ENCODE results near the gene DAAM1.

The DAAM1 gene

DNA sequence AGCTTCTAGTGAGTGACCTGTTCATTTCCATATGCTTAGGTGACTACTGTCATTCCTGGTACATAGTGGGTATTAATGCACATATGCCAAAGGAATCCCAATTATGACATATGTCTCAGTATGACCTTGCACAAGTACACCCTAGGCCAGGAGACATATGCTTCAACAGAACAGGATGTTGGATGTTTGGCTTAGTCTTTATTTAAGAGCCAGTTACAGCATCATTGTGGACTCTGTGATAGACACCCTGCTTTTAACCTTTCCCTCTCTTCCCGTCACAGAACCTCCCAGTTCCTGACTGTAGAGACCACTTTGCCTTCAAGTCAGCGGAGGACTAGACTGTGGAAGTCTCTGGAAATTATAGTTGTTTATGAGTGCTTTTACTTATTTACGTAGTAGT lies 72.9 kb downstream of the DAAM1 start:
- no peak for DNase-seq

DNA sequence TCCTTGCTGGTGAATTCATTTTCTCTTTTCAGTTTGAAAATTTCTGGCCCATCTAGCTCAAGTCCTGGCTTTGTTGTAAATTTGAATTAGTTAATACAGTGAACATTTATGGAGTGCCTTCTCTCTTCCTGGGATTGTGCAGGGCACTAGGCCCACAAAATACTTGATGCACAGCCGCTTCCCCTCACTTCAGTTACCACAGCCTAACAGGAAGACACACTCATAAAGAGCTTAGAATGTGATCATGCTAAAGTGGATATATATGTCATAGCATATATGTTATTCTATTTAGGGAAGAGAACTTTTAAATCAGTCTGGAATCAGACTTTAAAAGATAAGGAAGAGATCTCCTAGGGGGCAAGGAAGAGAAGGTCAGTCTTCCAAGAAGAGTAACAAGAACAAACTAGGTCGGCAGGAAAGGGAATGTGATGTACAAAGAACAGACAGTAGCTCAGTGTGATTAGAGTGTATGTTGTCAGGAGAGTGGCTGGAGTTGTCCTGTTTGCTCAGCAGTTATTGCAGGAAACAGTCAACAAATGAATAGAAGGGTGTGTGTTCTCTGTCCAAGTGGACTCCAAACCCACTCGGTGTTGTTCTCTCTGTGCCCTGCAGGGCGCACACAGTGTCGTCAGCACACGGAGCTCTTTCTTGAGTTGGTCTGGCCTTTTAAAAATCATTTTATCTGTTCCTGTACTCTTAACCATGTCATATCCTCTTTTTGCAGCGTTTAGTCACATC lies 74.4 kb downstream of the DAAM1 start:
- no peak for DNase-seq

DNA sequence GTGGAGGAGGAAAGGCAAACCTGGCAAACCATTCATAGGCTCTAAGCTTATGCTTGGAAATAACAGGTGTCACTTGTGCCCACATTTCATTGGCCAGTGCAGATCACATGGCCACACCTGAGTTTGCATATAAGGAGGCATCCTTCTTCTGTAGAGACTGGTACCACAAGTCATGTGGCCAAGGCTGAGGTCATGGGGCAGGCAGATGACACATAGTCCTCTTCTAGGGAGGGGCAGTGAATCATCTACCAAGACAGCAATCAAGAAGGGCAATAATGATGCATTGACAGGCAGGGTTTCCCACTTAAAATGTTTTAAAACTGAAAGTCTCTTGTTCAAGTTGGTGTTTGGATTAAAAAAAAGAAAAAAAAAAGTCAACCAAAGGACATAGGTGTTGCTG lies 77.3 kb downstream of the DAAM1 start:
- peak; percentile 39 for DNase-seq

DNA sequence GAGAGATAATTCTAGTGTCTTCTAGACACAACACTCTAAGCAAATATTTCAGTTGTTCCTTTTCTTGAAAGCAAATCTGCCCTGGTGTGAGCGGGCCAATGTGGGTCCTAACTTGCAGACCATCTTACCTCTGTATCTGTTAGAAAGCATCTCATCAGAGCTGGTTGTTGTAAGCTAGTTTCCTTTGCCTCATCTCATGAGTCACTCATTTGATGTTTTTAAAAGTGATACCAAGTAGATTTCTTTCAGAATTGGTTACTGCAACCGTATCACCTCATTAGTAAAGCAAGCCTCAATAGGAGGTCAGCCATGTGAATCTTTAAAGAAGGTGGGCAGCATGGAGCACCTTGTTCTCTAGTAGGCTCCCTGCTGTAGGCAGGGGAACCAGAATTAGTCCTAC lies 78.6 kb downstream of the DAAM1 start:
- no peak for DNase-seq

DNA sequence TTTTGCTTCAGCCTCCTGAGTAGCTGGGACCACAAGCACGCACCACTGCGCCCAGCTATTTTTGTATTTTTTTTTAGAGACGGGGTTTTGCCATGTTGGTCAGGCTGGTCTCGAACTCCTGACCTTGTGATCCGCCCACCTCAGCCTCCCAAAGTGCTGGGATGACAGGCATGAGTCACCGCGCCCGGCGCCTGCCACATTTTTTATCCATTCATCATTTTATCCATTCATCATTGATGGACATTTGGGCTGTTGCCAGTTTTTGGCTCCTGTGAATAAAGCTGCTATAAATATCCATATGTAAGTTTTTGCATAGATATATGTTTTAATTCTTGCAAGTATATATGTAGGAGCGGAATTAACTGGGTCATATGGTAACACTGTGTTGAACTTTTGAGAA lies 79.5 kb downstream of the DAAM1 start:
- no peak for DNase-seq

DNA sequence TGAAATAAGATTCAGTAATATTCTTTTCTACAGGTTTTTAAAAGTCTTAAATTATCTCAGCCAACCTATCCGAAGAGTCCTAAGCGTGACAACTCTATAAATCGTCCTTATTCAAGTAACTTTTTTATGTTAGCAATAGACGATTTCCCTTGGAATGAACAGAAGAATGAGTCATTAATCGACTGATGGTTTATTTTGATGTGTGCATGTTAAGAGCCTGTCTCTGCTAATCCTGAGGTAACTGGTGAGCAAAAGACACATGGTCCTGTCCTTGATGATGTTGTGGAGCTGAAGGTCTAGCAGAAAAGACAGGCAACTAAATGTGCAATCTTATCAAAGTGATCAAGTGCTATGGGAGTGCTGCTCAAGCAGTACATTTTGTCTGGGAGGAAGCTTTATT lies 80.4 kb downstream of the DAAM1 start:
- DNase-seq, result no peak

DNA sequence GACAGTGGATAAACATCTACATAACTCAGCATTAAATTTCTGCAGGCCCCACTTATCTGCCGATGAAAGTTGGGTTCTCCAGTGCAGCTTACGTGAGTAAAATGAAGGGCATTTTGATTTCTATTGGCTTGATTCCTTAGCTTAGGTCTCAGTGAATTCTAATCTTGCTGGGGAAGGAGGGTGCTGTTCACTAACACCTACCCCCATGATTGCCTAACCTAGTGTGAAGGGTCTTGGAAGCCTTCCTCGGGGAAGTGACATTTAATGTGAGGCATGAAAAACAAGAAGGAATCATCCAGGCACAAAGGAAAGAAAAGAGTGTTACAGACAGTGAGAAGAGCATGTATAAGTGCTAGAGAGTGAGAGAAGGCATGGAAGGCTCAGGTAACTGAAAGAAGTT lies 81.0 kb downstream of the DAAM1 start:
- DNase-seq, result no peak

DNA sequence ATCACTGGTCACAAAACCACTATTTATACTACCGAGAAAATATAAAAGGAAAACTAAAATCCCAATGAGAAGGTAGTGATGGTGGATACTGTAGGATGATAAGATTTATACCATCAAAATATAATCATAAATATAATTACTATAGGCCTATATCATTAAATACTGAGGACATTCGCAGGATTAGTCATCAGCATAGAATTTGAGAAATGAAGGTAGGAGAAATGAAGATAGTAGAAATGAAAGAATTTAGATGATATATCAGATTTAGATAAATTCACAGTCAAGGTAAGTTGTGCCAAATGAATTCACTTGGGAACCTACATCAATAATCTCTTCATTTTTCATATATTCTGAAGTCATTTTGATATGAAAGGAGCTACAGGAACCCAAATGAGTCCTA lies 82.8 kb downstream of the DAAM1 start:
- DNase-seq, result no peak

DNA sequence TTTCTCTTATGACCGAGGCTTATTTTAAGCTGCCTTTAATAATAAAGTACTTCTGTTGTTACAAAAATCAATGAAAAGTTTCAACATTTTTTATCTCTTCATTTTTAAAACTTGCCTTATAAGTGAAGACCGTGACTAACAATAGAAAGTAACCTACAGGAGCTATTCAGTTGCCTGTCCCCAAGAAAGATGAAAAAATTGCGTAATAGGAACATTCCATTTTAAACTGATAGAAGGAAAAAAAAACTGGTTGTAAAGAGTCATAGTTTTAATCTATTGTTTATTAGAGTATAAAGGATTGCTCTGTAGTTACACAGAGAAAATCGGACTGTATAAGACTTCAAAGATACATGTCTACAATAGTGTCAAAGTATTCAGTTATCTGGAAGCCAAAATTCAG lies 83.3 kb downstream of the DAAM1 start:
- DNase-seq, result no peak

DNA sequence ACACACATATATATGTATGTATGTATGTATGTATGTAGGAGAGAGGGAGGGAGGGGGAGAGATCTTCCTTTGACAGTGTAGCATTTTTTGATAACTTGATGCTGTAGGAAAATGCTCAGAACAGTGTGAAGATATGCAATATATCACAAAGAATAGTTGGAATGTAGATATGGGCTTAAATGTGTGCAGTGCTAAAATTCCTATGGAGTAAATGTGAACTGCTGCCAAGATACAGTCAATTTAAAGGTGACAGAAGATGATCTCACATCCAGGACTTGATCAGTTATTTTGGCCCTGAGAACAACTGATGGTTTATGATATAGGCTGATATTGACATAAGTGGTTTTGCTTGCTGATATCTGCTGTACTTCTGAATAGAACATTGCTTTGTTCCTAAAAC lies 84.2 kb downstream of the DAAM1 start:
- no peak for DNase-seq

DNA sequence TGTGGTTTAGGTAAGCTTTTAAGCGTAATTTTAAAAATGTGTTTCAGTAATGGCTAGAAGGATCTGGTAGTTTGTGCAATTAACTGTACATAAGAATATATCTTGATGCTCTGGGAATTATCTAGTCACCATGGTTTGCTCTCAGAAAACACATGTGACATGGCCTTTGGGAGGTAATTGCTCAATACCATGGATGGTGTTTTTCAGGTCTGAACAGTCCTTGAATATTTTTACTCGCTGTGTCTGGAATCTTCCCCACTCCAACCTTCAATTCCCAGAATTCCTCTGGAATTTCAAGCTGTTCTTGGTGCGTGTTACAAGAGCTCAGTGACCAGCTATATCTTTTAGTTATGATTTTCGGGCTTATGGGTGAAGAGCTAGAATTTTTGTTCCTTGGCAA lies 85.3 kb downstream of the DAAM1 start:
- no peak for DNase-seq

DNA sequence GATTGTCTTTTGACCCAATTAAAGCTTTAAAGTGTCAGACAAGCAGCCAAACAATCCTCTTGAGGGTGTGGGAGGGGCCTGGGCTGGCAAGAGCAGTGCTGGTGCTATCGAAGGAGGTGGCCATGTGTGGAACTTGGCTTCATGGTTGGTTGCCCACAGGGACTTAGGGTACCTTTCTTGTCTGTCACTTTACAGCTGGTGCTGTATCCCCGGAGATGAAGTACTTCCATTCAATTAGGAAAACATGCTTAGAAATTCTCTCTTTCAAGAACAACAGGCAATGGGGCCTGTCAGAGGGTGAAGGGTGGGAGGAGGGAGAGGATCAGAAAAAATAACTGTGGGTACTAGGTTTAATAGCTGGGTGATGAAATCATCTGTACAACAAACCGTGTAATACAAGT lies 86.5 kb downstream of the DAAM1 start:
- no peak for DNase-seq

DNA sequence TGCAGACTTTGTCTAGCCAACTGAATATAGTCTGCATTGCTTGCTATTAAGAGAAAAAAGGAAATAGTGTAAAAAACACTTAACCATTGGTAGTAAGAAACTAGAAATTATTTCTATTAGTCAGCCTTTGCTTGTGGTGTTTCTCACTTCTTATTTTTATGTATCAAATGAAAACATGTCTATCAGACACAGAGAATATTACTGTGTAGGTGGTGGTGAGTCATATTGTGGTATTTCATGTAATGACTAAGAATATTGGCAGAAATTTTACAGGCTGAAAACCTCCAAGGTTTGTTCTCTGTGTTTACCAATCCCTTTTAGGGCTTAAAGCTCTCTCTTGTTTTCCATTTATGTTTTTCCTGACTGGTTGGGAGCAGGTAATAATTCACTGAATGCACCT lies 87.2 kb downstream of the DAAM1 start:
- DNase-seq, result no peak

DNA sequence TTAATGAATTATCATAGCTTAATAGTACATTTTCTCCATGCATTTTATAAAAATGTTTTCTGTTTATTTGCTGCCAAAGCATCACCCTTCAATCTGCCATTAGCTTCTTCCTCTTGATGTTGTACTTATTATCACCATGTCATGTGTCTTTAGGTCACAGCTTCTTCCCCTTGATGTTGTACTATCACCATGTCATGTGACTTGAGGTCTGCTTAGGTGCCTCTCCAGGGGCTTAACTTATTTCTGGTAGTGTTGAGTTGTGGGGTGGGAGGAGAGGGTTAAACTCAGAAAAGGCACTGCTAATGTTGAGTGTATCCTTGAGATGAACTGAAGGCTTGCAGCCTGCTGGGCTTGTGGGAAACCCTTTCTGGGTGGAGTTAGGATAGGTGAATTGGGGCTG lies 87.8 kb downstream of the DAAM1 start:
- no peak for DNase-seq

DNA sequence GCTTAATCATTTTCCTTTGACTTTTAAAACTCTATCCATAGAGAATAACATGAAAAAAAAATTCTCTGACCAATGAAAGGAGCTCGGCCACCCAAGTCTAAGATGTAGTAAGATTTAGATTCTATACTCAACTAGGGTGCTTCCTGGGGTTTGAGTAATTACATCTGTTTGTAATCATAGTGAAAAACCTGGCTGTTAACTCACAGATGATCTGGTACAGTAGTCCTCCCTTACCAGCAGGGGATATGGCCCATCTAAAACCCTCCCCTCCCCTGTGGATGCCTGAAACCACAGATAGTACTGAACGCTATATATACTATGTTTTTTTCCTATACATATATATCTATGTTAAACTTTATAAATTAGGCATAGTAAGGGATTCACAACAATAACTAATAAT lies 89.2 kb downstream of the DAAM1 start:
- no peak for DNase-seq

DNA sequence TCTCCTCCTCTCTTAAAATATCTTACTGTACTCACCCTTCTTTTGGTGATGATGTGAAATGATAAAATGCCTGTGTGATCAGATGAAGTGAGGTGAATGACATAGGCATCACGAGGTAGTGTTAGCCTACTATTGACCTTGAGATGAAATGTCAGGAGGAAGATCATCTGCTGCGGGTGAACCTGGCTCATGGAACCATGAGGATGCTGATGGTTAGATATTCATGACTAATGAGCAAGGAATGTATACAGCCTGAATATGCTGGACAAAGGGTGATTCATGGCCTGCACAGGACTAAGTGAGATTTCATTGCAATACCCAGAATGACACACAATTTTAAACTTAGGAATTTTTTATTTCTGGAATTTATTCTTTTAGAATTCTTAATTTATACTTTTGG lies 89.6 kb downstream of the DAAM1 start:
- DNase-seq, result no peak

DNA sequence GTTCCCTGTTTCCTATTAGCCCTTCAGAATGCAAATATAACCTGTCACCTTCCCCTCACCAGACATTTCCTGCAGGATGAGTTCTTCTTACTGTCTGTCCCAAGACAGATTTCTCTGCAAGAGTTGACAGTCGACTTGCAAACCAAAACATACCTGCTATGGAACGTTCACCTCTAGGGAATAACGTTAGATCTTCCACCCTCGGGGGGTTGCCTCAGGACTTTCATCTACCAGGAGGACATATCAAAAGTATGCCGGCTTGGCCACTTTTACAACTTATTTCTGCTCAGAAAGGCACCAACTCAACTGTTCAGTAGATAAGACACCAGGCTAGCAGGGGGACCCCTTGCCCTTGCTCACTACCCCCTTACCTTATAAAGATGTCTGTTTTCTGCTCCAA lies 92.5 kb downstream of the DAAM1 start:
- no peak for DNase-seq

DNA sequence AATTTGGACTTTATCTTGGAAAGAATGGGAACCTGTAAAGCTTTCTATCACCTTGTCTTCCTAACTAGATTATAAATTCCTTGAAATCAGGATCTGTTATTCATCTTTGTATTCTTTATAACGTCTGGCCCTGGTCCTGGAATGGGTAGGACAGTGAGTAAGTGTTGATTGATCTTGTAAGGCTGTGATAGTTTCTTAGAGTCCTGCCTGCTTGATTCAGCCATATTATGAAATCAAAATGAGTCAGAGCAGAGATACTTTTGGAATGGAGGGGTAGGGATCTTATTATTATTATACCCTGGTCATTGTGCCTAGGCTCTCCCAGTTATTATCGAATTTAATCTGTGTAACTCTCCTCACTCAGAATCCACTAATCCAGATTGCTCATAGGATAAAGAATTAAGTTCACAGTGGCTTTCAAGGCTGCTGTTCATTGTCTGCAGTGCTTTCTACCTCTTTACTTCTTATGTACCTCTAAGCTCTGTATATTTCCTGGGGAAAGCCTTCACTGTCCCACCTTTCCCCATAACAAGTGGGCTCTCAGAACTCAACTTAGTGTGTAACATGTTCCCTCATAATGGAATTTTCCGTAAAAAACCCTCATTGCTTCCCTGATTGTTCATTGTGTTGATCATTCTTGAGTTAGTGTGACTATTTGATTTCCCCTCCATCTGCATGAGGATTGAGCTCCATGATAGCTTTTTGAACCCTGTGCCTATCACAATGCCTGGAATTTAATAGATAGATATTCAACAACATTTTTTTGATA lies 93.3 kb downstream of the DAAM1 start:
- DNase-seq, result no peak

DNA sequence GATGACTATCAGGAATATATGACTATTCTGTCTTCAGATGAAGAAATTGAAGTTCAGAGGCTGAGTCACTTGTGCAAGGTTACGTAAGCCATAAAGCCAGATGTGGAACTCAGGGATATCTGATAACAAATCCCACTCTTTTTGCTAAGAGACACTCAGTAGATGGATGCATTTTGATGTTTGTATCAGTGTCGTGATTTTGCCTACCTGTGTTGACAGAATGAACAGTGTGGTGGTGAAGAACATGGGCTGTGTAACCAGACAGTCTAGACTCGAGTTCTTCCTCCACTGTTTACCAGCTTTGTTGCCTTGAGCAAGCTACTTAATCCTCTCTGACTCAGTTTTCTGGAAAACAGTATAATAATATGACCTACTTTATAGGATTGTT lies 93.9 kb downstream of the DAAM1 start:
- no peak for DNase-seq

DNA sequence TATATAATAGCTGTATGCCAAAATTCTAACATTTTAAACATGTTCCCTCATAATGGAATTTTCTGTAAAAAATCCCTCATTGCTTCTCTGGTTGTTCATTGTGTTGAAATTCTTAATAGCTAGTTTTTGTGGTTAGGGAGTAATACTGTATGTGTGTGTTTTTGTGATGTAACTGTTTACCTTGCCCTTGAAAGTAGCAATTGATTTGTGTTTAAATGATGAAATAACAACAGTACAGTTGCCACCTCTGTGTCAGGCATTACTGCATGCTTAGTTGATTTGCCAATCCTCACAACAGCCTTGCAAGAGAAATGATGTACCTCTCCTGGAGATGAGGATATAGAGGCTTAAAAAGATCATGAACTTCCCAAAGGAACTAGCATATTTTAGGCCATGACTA lies 94.9 kb downstream of the DAAM1 start:
- DNase-seq, result no peak

DNA sequence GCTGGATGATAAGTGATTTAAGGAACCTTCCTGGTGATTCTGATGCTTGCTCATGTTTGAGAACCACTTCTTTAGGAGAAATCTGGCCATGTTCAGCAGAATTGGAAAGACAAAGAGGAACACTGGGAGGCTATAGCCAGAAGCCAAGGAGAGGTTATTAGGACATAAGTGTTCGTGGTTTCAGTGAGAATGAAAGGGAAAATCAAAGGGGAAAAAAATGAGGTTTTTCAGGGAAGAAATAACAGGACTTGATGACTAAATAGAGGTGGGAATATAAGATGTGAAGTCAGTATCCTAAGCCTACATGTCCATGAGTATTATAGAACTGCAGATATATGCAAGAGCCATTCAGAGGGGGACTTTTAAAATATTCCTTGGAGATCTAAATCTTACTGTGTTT lies 95.6 kb downstream of the DAAM1 start:
- no peak for DNase-seq

DNA sequence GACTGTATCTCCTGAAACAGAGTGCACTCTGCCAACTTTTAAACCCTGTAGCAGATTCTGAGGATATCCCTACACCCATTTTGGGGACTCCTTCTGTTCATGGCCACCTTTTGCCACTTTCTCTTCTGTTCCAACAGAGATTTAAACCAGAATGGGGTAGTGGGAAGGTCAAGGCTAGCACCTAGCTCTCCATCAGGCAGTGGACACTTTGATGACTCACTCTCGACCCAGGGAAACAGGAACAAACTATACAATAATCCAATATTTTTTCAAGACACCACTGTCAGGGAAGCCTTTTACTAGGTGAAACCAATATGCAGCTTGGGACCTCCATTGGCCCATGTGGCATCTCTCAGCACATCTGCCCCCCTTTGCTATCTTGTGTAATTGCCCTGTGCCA lies 103.6 kb downstream of the DAAM1 start:
- DNase-seq, result no peak

DNA sequence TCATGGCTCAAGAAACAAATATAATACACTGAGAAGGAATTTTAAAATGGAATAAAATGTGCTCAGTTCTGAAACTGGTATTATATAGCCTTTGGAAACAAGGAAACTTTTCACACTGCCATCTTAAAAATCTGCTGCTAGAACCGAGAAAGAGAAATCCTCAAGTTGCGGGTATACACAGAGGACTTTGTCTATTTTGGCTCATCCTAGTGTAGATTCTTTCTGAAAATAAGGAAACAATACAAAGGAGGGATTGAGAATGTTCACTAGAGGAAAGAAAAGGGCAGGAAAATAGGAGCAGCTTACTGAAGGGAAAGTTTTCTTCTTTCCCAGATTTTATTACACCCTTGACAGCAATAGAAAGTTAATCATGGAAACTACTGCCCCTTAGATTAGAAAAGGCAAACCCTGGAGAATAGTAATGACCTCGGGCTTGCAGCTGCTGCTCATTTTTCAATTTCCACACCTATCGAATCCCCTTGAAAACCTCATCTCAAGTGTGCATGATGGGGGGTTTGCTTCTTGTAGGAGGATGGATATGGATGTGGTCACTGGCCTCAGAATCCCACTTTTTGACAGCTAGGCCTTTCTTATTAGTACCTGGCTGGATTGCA lies 104.6 kb downstream of the DAAM1 start:
- no peak for DNase-seq

DNA sequence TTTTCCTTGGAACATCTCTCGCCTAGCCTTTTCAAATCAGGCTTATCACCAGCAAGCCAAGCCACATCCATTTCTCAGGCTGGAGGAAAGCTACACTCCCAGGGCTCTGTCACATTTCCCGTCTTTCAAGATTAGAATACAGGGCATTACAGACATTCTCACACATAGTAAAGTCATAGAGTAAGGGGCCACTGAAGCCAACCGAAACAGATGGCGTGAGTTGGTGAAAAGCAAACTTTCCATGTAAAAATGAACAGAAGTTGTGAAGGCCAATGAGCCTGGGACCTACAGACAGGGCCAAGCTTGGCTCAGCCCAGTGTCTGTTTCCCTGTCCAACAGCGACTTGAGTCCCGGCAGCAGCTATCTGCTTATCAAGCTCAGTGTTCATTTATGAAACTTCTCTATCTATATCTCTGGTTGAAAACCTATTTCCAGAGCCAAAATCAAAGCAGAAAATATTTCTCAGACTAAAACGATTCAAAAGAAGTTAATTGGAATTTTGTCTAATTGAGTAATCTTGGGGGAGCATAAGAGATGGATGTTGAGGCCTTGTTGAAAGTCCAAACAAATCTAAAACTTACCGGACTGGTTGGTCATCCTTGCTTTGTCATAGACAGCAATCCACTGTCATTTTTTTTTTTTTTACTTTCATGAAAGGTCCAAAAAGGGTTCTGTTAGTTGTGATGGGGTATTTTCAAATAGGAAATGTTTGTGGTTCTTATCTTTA lies 105.6 kb downstream of the DAAM1 start:
- DNase-seq, result no peak
